HG02798 (cell line): Measurements from ENCODE around the gene IGFALS.

ENCODE experiments used
- ATAC-seq: cut with Tn5 transposase; IDR thresholded peaks from one replicate; pipeline ENCODE4 v1.9.1; 2021; ENCODE audit warnings: mild to moderate bottlenecking; ENCODE audit not compliant: unreplicated experiment, poor library complexity

Gene IGFALS

DNA sequence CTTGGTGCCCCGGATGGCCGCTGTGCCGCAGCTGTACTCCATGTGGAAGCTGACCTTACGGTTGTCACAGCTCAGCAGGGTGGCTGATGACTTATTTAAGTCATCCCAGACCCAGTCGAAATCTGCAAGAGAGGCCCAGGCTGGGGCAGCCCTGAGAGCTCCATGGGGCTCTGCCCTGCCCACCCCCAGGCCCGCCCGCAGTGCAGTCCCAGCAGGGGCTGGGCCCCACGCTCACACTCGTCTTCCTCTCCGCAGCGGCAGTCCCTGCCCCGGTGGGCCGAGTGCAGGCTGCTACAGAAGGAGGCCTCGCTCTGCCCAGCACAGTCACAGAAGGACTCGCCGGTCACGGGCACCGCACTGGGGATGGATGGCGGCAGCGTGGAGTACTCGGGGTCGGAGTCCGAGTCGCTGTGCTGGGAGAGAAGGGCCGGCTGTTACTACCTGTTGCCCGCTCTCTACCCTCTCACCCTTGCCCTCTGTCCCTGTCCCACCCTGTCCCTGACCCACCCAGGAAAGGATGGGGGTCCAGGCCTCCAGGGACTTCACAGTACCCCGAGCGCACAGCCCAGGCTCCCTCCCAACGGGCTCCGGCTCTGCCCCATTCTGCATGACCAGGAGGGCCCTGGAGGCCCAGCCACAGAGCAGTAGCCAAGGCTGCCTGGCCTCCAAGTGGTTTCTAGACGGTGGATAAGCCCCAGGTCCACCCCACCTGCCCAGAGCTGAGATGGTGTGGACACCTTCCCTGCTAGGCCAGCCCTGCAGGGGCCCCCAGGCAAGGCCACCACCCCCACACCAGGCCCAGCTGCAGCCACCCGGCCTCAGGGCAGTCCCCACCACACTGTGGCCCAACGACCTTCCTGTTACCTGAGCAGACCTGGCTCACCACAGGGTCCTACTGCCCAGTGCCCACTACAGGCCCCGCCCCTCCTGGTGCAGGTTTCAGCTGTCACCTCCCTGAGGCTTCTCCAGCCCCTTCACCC lies 15.0 kb downstream of the IGFALS start:
- no peak for ATAC-seq

DNA sequence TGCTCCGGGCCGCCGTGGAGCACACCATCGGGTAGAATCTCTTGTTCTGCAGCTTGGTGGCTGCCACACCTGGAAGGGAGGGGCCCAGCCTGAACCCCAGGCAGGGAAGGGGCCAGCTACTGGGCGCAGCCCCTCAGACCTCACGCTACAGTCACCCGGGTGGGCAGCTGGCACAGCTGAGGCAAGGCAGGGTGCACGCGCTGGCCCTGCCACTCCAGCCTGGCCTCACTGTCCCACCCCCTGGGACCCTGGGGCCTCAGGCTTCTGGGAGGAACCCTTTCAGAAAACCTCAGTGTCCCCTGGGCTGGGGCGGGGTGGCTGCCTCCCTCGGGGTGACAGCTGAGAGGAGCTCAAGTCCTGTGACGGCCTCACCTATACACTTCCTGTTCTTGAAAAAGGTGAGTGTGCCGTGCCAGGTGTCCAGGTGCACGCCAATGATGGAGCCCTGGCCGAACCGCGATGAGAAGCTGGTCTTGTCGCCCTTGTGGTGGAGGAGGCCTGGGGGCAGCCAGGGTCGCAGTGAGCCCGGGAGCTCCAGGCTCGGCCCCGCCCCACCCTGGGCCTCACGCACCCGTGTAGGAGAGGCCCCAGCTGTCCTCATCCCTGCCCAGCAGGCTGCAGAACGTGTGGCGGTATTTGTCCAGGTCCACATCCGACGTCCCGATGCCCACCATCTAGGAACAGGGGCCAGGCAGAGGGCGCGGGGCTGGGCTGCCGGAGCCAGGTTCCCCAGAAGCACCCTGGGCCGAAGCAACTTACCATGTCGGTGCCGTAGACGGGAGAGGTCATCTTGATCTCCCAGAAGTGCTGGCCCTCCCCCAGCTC lies 15.9 kb downstream of the IGFALS start:
- ATAC-seq, result no peak

GRCh38 chr16:1776991-1777374 lies 16.5 kb downstream of the IGFALS start:
- ATAC-seq, result no peak

DNA sequence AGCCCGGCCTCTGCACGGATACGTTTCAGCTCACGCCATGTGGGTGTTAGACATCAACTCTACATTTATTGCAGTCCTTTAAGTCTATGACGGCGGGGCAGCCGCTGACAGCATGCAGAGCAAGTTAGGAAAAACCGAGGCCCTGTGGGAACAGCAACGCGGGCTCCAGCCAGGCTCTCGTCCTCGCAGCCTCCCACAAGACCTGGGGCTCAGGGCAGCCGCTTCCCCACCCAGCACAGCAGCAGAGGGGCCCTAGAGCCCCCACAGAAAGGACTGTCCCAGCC lies 16.9 kb downstream of the IGFALS start:
- no peak for ATAC-seq

DNA sequence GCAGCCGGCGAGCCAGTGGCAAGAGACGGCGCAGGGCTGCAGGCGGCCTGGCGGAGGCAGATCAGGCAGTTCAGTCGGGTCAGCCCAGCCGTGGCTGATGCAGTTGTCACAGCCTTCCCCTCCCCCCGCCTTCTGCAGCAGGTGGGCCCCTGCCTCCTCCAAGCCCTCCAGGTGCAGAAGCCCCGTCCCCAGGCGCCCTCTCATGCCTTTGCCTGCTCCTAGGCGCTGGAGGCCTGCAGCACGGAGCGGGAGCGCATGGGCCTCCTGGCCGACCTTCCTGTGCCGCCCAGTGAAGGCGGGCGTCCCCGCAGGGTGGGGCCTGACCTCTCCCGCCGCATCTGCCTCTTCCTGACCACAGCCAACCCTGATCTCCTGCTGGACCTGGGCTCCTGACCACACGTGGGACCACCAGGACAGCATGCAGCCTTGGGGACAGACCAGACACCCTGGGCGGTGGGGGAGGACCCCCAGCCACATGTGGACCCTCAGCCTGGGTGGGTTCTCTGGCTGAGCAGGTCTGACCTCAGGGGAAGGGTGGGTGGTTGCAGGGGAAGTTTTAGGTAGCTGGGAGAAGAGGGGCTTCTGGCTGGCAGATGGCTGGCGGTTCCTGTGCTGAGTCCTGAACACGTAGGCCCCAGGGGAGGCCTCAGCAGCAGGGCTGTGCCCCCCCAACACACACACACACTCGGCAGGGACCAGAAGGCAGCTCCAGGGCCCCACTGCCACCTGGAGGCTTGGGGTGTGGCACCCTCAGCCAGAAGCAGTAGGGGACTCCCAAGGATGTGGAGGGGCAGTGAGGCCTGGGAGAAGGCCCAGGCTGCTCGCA lies 17.4 kb downstream of the IGFALS start:
- no peak for ATAC-seq

DNA sequence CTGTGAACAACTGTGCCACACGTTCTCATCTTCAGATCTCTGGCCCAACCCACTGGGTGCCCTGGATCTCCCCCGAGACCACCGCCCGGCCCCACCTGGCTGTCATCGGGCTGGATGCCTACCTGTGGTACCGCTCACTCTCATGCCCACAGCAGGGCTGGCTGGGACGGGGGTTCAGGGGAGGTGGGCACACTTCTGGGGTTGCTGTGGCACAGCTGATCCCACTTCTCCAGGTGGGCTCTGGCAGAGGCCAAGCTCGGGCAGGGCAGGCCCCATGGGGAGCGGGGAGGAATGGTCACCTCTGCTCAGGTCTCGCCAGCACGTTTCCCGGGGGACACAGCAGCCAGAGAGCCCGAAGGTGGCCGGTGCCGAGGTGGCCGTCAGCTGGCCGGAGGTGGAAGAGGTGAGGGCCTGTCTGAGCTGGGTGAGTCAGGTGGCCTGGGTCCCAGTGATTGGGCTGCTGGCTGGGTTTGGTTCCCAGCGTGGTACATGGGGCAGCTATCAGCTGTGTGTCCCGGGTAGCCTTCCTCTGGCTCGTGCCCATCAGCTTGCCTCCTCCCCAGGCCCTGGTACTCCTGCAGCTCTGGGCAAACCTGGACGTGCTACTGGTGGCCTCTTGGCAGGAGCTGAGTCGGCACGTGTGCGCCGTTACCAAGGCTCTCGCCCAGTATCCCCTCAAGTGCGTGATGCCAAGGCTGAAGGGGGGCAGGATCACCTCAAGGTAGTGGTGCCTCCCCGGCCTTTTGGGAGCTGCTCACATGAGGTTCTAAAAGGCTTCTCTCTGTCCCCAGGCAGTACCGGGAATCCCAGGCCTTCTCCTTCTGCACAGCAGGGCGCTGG lies 18.3 kb downstream of the IGFALS start:
- ATAC-seq, result no peak

DNA sequence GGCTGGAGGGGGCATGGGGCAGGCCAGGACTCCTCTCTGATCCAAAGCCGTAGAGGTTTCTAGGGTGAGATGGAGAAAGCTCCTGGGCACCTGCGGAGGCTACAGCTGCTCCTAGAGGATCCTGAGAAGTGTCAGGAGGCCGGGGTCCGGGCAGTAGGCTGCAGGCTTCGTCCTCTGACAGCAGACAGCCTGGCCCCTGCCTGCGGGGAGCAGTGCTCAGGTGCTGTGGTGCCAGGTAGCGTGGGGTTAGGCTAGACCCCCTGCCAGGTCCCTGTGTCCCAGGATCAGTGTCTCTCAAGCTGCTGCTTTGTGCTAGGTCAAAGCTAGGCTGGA lies 19.1 kb downstream of the IGFALS start:
- ATAC-seq, result no peak

GRCh38 chr16:1773703-1774447 lies 19.6 kb downstream of the IGFALS start:
- ATAC-seq, result no peak

DNA sequence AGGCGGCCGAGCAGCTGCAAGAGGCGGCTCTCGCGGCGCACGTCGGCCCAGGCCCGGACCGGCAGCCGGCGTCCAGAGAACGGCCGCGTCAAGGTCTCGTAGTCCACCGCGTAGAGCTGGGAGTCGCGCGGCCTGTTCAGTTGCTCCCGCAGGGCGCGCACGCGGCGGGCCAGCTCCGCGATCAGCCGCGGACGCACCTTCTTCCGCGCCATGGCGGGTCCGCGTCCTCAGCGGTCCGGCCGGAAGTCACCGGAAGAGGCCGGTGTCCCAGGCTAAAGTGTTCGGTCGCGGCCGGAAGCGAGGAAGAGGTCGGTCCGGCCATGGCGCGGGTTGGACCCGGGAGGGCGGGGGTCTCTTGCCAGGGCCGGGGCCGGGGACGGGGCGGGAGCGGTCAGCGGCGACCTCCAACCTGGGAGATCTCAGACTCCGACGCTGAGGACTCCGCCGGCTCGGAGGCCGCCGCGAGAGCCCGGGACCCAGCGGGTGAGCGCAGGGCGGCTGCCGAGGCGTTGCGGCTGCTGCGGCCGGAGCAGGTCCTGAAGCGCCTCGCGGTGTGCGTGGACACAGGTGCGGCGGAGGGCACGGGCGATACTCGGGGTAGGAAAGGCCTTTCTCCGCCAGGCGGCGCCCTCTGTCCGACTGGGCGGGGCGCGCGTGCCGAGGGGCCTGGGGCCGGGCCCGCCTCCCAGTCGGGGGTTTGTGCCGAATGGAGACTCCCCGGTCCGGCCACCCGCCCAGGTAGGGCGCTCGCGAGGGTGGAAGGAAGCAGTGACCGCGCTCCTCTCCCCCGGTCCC lies 20.4 kb downstream of the IGFALS start, which contains the start of gene MRPS34:
MRPS34 (minus strand) TSS at position 227 of the 795 bp plus-strand sequence; CDS start at position 212, 15 bp downstream.
- ATAC-seq, result peak; percentile 54

DNA sequence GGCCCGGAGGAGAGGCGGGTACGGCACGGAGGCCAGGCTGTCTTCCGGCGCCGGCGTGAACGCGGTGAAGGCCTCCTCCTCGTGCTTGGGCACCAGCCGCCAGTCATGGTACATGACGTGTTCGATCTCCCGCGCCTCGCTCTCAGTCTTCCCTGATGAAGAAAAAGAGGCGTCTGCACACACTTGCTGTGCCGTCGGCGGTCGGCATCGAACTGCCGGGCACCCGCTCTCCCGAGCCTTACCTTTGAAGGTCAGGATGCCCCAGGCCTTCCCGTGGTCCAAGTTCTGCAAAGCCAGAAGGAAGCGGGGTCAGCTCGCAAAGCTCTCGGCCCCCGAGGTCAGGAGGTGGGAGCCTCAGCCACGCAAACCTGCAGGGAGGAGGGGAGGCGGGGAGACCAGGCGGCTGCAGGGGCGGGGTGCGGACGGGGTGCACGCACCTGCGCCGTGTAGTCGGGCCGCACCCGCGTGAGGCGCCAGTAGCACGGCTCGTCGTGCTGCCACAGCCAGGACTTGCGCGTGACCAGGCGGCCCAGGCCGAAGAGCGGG lies 21.1 kb downstream of the IGFALS start, which contains the start of gene EME2:
EME2 (plus strand) TSS at position 449 of the 546 bp plus-strand sequence. CDS start 418 bp downstream, outside the sequence.
- no peak for ATAC-seq

DNA sequence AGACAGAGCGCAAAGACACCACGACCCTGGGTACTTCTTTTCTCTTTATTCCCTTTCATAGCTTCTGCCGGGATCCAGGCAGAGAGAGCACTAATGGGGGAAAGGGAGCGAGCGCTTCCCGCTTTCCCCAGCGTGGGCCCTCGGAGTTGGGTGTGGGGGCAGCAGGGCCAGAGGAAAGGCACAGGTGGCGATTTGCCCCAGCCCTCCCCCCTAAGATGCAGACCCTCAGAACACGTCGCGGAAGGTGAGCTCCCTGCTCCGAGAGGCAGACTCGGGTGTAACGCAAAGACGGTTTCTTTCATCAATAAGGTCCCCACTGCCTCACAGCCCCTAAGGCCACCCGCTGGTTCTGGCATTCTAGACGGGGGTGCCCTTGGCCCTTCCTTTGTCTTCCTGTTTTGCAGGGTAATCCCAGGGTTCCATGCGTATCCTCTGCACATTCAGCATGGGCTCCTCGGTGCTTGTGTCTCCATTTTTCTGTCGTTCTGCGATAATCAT lies 21.6 kb downstream of the IGFALS start:
- no peak for ATAC-seq

- peak; percentile 32 for ATAC-seq
These were observed 22.2 kb downstream of the IGFALS start, which contains the start of gene NME3 for GRCh38 chr16:1771188-1771863. NME3 (minus strand) TSS chr16:1771543; CDS start chr16:1771534, 9 bp downstream.

- no peak for ATAC-seq
These were observed 22.9 kb downstream of the IGFALS start for GRCh38 chr16:1770328-1771187.

GRCh38 chr16:1769402-1770300 lies 23.9 kb downstream of the IGFALS start:
- ATAC-seq, result no peak

- ATAC-seq, result no peak
These were observed 24.6 kb downstream of the IGFALS start for GRCh38 chr16:1768767-1769401.
